SU-DHL-6 (cell line): ENCODE measurements around the gene REM1.

ENCODE experiments used
- H2AFZ ChIP-seq: fragments of 200-600 bp; sonication (generic); 2 replicates; pipeline ENCODE4 v1.6.1; 2014; ENCODE audit warnings: low read depth, mild to moderate bottlenecking, moderate library complexity, mixed read lengths, antibody characterized with exemption, low read length; ENCODE audit not compliant: severe bottlenecking
- H3F3A ChIP-seq: fragments of 200-600 bp; shearing (Covaris generic); 2 replicates; pipeline ENCODE4 v1.6.0; 2016; ENCODE audit warnings: antibody characterized with exemption, mild to moderate bottlenecking; ENCODE audit not compliant: insufficient read depth
- H3K27ac ChIP-seq: fragments of 200-600 bp; sonication (generic); 2 replicates; pipeline ENCODE4 v1.5.1; 2016; ENCODE audit warnings: low read depth, mild to moderate bottlenecking, low read length, moderate library complexity, mixed read lengths
- H3K27me3 ChIP-seq: fragments of 200-600 bp; sonication (generic), shearing (Covaris generic); 2 replicates; pipeline ENCODE4 v1.6.0; 2014; ENCODE audit warnings: mild to moderate bottlenecking, low read length
- H3K36me3 ChIP-seq: fragments of 200-600 bp; sonication (generic); 2 replicates; pipeline ENCODE4 v1.6.1; 2014; ENCODE audit warnings: mild to moderate bottlenecking, low read length, mixed read lengths
- H3K4me2 ChIP-seq: fragments of 300-600, 200-600 bp; shearing (Covaris generic), sonication (generic); 2 replicates; pipeline ENCODE4 v1.6.0; 2014; ENCODE audit warnings: low read length, low read depth, mild to moderate bottlenecking; ENCODE audit not compliant: poor library complexity, severe bottlenecking
- H3K4me3 ChIP-seq: fragments of 200-600 bp; sonication (generic); 2 replicates; pipeline ENCODE4 v1.5.1; 2014; ENCODE audit warnings: antibody characterized with exemption, low read length, mild to moderate bottlenecking, mixed read lengths; ENCODE audit not compliant: insufficient read depth, poor library complexity, severe bottlenecking
- H3K79me2 ChIP-seq: fragments of 200-600 bp; sonication (generic); 2 replicates; pipeline ENCODE4 v1.6.1; 2014; ENCODE audit warnings: mild to moderate bottlenecking, low read length, moderate library complexity; ENCODE audit not compliant: insufficient read depth
- H3K9ac ChIP-seq: fragments of 200-600 bp; sonication (generic); 2 replicates; pipeline ENCODE4 v1.7.0; 2014; ENCODE audit warnings: mild to moderate bottlenecking, low read length
- H3K9me2 ChIP-seq: fragments of 200-600 bp; sonication (generic); replicated peaks from 2 replicates; pipeline ENCODE4 v1.6.1; 2014; ENCODE audit warnings: low read length; ENCODE audit not compliant: insufficient read depth
- H3K9me3 ChIP-seq: fragments of 200-600 bp; sonication (generic); 2 replicates; pipeline ENCODE4 v1.6.1; 2014; ENCODE audit warnings: low read length, mixed read lengths; ENCODE audit not compliant: insufficient read depth
- H4K20me1 ChIP-seq: fragments of 200-600 bp; sonication (generic); 2 replicates; pipeline ENCODE4 v1.6.1; 2014; ENCODE audit warnings: low read depth, mild to moderate bottlenecking, antibody characterized with exemption, low read length, moderate library complexity, mixed read lengths
- CTCF ChIP-seq: fragments of 200-600 bp; sonication (generic); IDR thresholded peaks from one replicate; pipeline ENCODE4 v1.5.1; 2017; ENCODE audit warnings: antibody characterized with exemption, mild to moderate bottlenecking, low read length, moderate library complexity; ENCODE audit not compliant: insufficient read depth, poor library complexity, severe bottlenecking
- EZH2phosphoT487 ChIP-seq: fragments of 200-600 bp; sonication (generic), shearing (Covaris generic); conservative IDR thresholded peaks from 2 replicates; pipeline ENCODE4 v1.6.1; 2018; ENCODE audit warnings: mild to moderate bottlenecking, antibody characterized with exemption, low read length, moderate library complexity, mixed read lengths

Gene REM1

GRCh38 chr20:31472395-31473330 is 2.4 kb upstream of the REM1 start:
- Histone ChIP-seq H3K4me2 (no peak overlapping the region), H3K9ac (no peak overlapping the region), H3K4me3 (no peak overlapping the region), H3K9me2 (no peaks in the 10 kb centered on the region), H3K79me2 (no peaks in the 10 kb centered on the region), H3K9me3 (no peaks in the 10 kb centered on the region), H3K36me3 (no peaks in the 10 kb centered on the region), H4K20me1 (no peaks in the 10 kb centered on the region), H2AFZ (no peak overlapping the region), H3F3A (0 out of 2 replicates have a peak, but pooled peaks cover 7% of the 10 kb centered on the region), H3K27me3 (no peaks in the 10 kb centered on the region), H3K27ac (peak overlapping the region; percentile 58; the same call in 1 of the 2 replicates)
- TF ChIP-seq EZH2phosphoT487 (no peak), CTCF (no peak)

GRCh38 chr20:31473331-31474096 is 1.6 kb upstream of the REM1 start:
- no peaks in the 10 kb centered on the region for H3K9me2 ChIP-seq
- no peak overlapping the region for H3K9ac ChIP-seq
- H3K4me2 ChIP-seq = peak overlapping the region; percentile 38
- no peaks in the 10 kb centered on the region for H3K36me3 ChIP-seq
- H3K27me3 ChIP-seq = no peaks in the 10 kb centered on the region
- H3K9me3 ChIP-seq = no peaks in the 10 kb centered on the region
- H3K79me2 ChIP-seq = no peaks in the 10 kb centered on the region
- peak overlapping the region; percentile 58 for H3K27ac ChIP-seq
- TF ChIP-seq EZH2phosphoT487 (no peak), CTCF (no peak)
- H3F3A ChIP-seq = 0 out of 2 replicates have a peak, but pooled peaks cover 7% of the 10 kb centered on the region
- no peak overlapping the region for H2AFZ ChIP-seq
- no peak overlapping the region for H3K4me3 ChIP-seq
- no peaks in the 10 kb centered on the region for H4K20me1 ChIP-seq

- peak overlapping the region; percentile 38 for H3K4me2 ChIP-seq
- H4K20me1 ChIP-seq = no peaks in the 10 kb centered on the region
- no peaks in the 10 kb centered on the region for H3K9me2 ChIP-seq
- no peaks in the 10 kb centered on the region for H3K36me3 ChIP-seq
- H3F3A ChIP-seq = 0 out of 2 replicates have a peak, but pooled peaks cover 7% of the 10 kb centered on the region
- H3K9ac ChIP-seq = no peak overlapping the region
- TF ChIP-seq EZH2phosphoT487 (no peak), CTCF (no peak)
- no peak overlapping the region for H3K4me3 ChIP-seq
- H3K27ac ChIP-seq = peak overlapping the region; percentile 58
- H3K27me3 ChIP-seq = no peaks in the 10 kb centered on the region
- H3K79me2 ChIP-seq = no peaks in the 10 kb centered on the region
- no peaks in the 10 kb centered on the region for H3K9me3 ChIP-seq
- H2AFZ ChIP-seq = peak overlapping the region; percentile 17
Observed at GRCh38 chr20:31474097-31474436, 1.0 kb upstream of the REM1 start.
